ENCODE measurements around the gene ACACA.

The ACACA gene

DNA sequence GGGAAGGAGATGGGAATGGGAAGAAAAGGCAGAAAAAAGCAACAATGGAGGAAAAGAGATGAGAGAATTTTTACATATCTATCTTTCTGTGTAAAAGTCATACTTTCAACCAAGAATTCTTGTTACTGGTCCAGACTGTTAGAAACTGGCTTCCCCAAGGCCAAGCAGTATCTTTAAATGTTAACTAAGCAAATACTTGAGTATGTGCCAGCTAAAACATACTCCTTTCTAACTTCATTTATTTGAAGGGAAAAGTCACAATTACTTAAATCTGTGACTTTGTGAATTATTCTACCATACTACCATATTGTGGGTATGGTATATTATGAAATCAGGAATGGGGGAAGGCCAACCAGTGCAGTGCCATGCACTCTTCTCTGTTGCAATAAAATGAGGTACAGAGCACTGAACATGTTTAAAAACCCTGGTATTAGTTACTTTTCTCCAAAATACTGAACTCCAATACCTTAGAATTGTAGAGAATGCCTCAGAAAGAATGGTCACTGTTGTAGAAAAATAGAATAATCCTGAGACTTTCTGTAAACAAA, 123.1 kb downstream of the ACACA start:
- DNase-seq = no peak

DNA sequence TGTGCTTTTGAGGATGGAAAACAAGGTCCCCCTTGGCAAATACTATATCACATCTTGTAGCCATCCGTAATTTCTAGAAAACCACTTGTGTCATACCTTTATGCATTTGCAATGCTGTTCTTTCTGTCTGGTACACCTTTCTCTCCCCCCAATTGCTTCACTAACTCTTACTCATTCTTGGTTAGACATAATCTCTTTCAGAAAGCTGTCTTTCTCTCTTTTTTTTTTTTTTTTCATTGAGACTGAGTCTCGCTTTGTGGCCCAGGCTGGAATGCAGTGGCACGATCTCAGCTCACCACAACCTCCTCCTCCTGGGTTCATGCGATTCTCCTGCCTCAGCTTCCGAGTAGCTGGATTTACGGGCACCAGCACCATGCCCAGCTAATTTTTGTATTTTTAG, 125.8 kb downstream of the ACACA start:
- DNase-seq = no peak

DNA sequence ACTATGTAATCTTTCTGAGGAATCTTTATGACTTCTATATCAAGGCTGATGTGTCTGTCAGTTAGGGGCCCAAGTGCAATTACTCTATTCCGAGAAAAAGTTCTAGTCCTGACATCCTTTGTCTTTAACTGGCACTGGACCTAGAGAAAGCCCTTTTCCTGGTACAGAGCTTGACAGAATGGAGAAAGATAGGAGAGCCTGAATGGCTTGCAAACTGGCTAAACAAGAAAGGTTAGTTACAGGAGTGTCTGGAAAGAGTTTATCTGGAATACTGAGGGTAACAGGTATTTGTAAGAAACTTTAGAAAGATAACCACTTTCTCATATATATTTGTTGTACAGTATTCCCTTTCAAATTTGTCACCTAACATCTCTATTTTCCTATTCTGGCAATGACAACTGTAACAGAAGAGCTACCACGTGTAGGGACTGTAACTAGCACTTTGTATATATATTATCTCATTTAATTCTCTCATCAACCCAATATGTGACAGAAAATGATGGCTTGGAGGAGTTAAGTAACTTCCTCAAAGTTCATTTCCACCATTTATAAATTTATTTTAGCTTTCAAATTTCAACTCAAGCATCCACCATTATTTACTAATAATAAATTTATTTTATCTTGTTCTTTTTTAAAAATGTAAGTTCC, 128.3 kb downstream of the ACACA start:
- no peak for DNase-seq

DNA sequence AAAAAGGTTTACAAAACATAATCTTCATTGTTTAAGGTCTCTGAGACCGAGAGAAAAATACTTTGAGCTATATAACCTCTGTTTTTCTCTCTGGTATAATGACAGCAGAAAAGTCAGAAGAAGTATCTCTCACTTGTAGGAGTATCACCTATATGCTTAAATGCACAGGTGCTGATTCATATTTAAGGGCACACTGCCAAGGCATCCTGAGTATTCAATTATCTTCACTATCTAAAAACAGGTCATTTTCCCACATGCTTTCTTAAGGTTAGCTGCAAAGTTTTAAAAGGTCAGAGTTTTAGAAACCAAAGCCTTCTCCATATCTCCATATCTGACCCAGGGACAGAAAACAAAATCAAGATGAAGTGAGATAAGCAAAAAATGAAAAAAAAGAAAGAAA, 130.2 kb downstream of the ACACA start:
- DNase-seq = no peak

DNA sequence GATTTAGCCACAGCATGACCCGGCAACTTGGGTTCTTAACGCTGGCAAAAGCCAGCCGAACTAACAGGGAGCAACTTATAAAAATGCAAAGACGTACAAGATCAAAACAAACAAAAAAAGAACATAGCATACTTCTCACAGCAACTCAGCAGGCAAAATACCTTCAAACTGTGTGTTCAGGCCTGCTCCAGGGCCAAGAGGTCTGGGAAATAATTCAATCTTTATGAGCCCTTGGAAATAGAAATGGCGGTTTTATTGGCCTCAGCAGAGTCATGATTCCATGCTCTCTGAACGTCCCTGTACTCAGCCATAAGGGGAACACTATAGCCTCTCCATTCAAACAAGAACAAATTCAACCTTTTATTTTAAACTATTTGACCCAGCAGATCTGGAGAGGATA, 132.2 kb downstream of the ACACA start:
- DNase-seq = no peak

DNA sequence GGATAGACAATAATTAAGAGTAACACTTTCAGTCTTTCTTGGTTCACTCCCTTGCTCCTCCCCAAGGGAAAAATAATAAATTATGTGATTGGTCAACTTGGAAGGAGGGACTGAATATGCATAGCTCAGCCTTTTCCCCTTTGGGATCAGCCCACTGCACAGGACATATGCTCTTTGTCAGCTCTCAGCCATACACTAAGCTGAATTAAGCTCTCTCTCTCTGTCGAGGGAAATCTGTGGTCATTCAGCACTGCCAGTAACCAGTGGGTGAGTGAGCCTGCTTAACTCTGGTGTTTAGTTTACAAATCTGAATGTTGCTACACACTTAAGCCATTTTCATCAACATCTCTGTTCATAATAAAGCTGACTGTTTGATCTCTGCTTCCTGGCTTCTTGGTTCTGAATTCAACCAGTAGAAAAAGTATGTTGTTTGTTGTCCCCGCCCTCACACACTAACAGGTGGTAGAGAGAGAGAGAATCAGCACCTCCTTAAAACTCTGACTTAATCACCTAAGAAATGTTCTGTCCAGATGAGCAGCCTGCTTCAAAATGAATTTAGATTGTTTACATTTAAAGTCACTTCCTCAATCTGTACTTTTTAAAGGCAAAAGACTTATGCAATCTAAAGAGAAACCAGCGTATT, 133.1 kb downstream of the ACACA start:
- no peak for DNase-seq

DNA sequence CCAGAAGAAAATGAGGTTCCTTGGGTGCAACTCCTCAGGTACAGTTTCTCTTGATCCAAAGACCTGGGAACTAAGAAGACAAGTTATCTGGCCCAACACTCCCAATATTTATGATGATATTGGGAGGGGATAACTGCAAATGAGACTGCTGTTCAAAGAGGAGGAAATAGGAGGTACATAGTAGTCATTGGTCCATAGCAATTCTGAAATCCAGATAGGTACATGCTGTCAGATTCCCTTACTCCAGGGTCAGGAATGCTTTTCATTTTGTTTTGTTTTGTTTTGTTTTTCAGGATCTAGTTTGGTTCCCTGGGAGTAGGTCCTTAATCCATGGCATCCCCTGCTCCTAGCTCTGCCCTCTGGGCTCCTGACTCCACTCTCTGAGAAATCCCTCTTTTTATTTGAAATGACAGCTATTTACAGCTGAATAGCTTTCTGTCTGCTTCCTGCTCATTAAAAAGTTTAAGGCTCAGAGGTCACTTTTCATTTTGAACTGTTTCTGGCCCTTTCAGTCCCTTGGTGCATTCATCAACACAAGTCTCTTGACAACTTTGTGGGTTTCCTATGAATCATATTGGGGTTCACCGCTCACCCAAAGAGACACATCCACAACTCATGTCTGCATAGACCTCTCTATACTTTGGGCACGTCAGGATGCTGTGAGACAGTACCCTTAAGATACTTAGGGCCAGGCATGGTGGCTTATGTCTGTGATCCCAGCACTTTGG, 141.0 kb downstream of the ACACA start:
- no peak for DNase-seq

DNA sequence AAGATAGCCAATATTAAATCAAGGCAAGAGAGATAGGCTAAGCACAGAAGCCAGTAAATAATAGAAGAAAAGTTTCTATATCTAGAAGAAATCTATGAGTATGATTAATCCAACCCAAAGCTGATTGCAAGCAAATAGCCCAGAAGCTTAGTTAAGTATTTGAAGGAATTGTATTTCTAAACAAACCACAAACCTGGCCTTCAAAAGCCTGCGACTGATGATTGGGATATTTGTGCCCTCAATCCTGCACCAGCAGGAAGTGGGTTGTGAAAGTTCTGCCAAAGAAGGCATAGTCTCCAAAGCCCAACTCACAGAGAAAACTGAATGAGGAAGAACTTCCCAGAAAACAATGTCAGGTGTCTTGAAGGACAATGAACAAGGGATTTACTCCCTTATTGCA, 145.3 kb downstream of the ACACA start:
- DNase-seq = no peak

DNA sequence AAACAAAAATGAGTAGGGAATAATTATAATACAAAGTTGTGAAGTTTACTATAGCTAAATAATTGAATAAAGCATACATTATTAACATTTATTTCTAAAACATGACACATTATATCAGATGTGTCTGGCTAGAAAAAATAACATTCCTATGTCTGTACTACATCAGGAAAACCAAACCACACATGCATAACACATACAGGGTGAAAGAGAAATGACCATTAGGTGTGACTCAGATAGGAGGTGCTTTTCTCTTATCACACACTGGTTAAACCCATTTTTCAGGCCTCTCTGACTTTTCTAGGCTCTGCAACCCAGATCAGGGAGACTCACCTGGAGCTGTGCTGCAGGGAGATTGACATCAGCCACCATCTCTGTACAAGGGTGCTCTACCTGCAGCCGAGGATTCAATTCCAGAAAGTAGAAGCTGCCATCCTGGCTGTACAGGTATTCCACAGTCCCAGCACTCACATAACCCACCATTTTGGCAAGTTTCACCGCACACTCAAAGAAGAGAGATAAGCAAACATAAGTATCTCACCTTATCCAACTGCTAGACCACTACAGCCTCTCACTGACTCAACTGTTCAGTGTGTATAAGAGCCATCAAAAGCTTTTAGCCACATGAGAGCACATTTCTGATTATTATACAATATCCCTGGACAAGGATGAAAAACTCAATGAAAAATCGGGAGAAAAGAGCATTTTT, 147.5 kb downstream of the ACACA start:
- no peak for DNase-seq

DNA sequence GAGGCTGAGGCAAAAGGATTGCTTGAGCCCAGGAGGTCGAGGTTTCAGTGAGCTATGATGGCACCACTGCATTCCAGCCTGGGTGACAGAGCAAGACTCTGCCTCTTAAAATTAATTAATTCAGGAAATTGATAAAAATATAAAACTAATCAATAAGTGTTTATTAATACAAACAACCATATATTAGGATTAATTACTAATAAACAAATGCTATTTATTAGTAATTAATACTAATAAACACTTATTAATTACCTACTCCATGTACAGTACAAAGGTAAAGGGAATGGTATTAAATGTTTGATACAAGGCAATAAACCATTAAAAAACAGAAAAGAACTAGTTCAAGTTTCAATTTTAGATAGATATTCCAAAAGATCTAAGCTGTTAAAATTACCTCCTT, 150.0 kb downstream of the ACACA start:
- no peak for DNase-seq

DNA sequence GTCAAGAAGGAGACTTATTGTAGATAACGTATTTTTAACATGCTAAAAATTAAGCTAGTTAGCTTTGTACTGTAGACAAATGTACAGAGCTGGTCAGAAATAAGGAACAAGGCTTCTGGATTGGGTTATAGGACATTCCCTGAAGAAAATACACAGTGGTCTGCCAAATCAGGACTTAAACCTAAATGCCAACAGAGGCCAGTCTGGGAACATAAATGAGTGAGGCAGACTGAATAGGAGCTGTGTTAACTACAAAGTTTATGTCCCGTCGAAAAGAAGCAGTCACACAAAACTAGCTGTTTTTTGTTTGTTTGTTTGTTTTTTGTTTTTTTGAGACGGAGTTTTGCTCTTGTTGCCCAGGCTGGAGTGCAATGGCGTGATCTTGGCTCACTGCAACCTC, 151.2 kb downstream of the ACACA start:
- DNase-seq = no peak

DNA sequence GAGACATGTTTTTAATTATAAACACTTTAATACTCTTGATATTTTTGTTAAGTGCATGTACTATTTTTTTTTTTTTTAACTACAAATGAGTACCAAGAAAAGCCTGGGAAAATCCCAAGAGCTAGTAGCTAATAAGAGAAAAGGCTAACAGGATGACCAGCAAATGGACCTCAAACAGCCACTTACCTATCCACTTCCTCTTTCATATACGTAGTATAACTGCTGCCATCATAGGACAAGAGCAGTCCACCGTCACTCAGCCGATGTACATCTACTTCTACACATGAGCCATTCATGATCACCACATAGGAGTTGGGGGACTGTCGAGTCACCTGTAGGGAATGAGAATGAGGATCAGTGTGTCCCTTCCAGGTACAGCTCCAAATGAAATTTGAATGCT, 158.8 kb downstream of the ACACA start:
- DNase-seq = no peak

DNA sequence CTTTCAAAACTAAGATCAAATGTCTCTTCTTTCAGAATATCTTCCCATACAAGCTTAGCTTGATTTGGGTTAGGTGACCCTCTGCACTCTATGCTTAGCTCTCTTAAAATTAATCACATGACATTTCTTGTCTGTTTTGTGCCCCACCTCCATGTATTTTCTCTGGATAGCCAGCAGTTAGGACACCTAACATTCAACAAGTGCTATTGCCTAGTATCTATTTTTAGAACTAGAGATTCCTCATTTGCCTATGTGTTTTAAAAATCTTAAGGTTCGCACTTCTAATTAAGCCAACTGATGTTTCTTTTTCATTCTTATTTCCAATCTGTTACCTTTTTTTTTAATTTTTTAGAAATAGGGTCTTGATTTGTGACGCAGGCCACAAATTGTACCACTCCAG, 160.6 kb downstream of the ACACA start:
- no peak for DNase-seq

DNA sequence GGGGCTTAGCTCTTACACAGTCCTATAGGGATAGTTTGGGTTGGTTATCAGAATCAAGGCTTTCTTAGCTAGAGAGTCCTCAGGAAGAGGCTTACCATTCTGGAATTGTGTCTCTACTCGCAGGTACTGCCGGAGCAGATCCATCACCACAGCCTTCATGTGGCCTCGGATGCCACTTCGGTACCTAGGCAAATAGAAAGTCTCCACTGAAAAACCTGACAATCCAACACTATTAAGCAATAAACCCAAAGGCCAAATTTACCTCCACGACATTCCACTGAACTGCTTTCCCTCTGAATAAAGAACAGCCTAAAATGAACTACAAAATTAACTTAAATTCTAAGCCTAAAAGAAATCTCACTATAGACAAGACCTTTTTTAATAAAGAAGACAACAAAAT, 166.3 kb downstream of the ACACA start:
- DNase-seq = no peak

DNA sequence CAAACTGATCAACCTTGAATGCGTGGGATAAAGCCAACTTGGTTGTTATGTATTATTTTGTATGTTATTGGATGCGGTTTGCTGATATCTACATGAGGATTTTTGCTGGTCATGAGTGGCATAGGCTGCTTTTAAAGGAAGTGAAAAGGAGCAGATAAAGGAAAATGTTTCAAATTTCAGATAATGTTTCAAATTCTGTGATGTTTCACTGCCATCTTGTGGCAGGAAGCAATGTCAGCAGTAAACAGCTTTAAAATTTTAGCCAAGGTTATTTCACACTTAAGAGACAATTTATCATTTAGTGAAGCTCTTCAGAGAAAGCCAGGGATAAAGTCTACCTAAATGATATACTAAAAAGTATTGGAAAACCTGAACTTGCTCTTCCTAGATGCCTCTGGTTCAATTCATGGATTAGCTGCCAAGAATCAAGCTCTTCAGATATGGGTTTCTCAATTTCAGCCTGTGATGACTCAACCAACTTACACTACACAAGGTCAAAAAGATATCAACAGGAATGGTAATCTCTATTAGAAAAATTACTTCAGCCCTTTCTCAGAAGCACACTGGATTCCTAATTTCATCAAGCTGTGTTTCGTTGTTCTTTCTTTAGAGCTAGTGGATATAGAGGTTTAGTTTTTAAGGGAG, 166.8 kb downstream of the ACACA start:
- peak; percentile 30 for DNase-seq

DNA sequence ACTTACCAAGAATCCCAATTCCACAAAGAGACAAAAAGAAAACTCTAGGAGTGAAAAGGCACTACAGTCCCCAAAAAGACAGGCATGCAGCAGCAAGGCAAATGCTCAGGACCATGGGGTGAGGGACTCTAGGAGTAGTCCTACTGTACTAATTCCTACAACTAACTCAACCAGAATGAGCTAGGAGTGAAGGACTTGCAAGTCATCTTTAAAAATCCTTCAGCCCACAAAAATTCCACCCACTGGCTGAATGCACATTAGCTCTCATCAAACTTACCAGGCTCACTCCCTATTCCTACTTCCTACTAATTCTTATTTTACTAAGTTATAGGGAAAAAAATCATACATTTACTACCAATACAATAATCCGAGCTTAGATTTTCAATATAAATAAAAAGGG, 172.5 kb downstream of the ACACA start:
- no peak for DNase-seq

DNA sequence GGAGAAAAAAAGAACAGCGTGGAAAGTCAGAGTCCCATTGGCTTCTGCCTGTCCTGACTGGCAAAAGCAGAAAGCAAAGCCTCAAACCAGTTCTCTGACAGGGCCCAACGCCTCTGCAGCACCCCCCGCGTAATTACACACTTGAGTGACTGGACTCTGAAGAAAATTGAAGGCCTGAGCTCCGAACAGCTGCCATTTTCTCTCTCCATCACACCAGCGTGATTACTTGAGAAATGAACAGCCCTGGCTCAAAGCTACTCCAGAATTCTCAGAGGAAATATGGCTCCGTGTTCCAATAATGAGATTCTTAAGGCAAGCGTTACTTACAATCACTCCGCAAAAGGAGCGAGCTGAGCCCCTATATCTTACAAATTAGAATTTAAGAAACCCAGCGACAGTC, 173.6 kb downstream of the ACACA start:
- DNase-seq = no peak

DNA sequence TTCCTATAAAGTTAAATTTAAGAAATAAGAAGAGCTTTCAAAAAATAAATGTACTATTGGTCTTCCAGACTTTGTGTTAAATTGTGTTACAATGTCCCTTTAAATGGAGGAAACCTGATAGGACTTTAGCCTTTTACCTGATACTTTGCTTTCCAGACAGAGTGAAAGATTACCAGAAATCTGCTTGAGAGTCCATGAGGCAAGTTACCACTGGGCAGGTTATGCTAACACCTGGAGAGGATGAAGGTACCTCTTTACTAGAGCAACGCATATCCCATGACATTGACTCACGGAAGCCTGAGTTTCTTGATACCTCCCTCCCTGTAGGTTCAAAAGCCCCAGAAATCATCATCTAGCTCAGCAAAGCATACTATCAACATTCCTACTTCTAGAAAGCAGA, 174.7 kb downstream of the ACACA start:
- DNase-seq = no peak

DNA sequence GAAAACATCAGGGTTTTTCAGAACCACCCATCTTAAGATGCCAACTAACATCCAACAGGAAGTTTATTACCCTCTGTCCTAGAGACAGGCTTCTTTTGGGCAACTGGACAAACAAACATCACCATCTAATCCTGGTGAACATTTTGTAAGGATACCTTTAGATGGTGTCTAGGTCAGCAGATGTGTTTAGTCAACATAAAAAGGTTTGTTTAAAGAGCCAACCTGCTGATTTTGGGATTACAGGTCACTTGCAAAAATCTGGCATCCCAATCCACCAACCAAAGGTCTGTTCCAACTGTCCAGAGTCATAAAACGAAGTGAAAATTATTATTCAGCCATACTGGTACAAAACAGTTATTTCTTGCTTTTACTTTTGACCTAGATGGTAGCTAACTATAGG, 176.0 kb downstream of the ACACA start:
- no peak for DNase-seq

DNA sequence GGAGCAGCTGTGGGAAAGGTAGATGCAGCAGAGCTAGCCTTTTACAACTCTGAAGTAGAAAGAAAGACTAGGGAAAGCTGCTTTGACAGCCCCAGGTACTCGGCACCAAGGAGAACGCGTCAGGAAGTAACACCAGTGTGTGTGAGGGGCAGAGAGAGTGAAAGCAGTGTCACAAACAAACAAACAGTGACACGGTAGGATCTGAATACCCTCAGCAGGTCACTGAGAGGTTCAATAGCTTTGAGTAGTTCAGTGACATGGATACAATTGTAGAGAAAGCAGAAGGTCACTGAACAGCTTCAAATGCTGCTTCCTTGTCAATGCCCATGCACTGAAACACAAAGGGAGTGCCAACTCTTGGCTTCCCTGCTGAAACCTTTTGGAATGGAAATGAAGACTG, 181.2 kb downstream of the ACACA start:
- no peak for DNase-seq

DNA sequence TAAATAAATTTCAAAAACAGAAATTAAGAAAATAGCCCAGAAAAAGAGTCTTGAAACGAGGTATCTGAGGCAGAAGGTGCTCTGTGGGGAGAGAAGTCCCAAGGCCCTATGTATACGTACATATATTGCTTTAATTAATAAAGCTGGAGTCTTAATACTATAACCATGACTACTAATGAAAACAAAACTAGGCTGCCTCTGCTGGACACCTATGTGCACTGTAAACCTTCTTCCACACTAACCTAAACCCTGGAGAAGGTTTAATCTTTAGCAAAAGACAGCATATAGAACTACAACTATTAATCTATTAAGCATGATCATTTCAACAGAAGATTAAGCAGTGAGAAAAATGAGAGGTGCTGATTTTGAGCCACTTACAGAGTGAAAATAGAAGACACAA, 184.8 kb downstream of the ACACA start:
- DNase-seq = no peak

DNA sequence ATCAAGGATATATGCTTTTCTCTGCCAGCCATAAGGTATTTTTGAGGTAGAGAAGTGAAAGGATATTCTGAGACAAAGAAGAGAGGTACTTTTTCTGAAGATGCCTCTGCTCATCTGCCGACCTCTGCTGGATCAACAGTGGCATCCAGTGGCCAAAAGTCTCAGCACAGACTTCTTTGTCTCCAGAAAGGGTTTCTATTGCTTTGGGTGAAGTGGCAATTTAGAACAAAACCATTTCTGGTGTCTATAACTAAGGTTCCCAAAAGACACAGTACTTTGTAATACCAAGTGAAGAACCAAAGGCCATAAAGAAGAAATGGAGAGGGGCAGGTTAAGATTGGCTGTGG, 186.1 kb downstream of the ACACA start:
- DNase-seq = peak; percentile 31
